GF-D8 (cell line): ENCODE results near the gene TRAPPC3.

Experiments
- DNase-seq: peaks from one replicate; lab custom pipeline; 2025; lab: John Stamatoyannopoulos, UW

TRAPPC3 gene

GRCh38 chr1:36098650-36099365 is 50.5 kb downstream of the TRAPPC3 start:
- DNase-seq = no peak

GRCh38 chr1:36097693-36098585 is 51.3 kb downstream of the TRAPPC3 start:
- no peak for DNase-seq

- no peak for DNase-seq
These were observed 52.5 kb downstream of the TRAPPC3 start for GRCh38 chr1:36096500-36097432.

- DNase-seq = no peak
These were observed 53.4 kb downstream of the TRAPPC3 start for GRCh38 chr1:36095760-36096405.

GRCh38 chr1:36094621-36095061 is 54.6 kb downstream of the TRAPPC3 start:
- no peak for DNase-seq

GRCh38 chr1:36093929-36094328 is 55.4 kb downstream of the TRAPPC3 start:
- no peak for DNase-seq

- no peak for DNase-seq
These were observed 56.1 kb downstream of the TRAPPC3 start for GRCh38 chr1:36093226-36093625.

GRCh38 chr1:36092798-36093185 is 56.5 kb downstream of the TRAPPC3 start:
- DNase-seq = no peak

- no peak for DNase-seq
These were observed 57.0 kb downstream of the TRAPPC3 start for GRCh38 chr1:36092166-36092797.

GRCh38 chr1:36091698-36092097 is 57.6 kb downstream of the TRAPPC3 start:
- no peak for DNase-seq

- DNase-seq = no peak
These were observed 58.1 kb downstream of the TRAPPC3 start for GRCh38 chr1:36091141-36091540.

- no peak for DNase-seq
These were observed 59.7 kb downstream of the TRAPPC3 start for GRCh38 chr1:36089393-36090121.

- peak; percentile 52 for DNase-seq
These were observed 60.5 kb downstream of the TRAPPC3 start, which contains the start of gene ADPRS for GRCh38 chr1:36088577-36089392. Gene ADPRS (plus strand): TSS chr1:36088892. CDS start chr1:36088905, 13 bp downstream.

- DNase-seq = no peak
These were observed 61.1 kb downstream of the TRAPPC3 start for GRCh38 chr1:36088265-36088576.

GRCh38 chr1:36087233-36088123 is 61.8 kb downstream of the TRAPPC3 start:
- DNase-seq = no peak
